B cell (primary cell): ENCODE results near the gene GALR2.

Source experiments
- EZH2 ChIP-seq: IDR thresholded peaks from 2 replicates; pipeline ENCODE4 v1.6.1; 2012; ENCODE audit warnings: borderline replicate concordance, low read depth, mild to moderate bottlenecking, moderate library complexity, low read length; ENCODE audit not compliant: insufficient read depth, poor library complexity, severe bottlenecking
- TF ChIP-seq, protein P1 (sequence below): fragments of 200-600 bp; IDR thresholded peaks from one replicate; pipeline ENCODE4 v1.8.0; 2022; ENCODE audit warnings: antibody characterized with exemption, mild to moderate bottlenecking

DNA sequence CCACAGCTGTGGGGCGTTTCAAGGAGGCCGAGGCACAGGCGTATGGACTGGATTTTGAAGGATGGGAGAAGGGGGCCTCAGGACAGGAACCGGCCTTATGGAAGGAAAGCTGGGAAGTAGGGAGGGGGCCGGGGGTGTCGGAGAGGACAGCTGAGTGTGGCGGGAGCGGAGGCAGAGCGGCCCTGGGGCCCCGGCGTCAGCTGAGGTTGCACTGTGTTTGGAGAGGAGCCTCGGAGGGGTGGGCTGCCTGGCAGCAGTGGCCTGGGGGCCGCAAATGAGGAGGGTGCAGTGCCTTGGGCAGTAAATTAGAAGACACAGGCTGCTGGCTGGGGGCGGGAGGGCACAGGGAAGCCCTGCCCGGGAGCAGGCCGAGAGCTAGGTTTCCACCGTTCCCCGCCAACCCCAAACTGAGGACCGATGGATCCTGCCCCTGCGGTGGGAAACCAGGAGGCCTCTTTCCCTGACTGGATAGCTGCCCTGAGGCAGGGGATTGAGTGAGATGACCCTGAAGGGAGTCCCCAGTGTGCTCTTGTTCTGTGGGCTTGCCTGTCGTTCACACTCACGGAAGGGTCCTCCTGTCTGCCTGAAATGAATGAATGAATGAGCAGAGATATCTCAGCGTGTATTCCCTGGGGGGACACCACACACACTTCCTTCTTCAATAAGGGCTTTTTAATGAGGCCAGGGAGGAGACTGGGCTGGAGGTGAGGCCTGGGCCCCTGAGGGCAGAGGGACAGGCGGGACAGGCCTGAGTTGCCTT lies 48.0 kb downstream of the GALR2 start:
- TF ChIP-seq, protein P1, sequence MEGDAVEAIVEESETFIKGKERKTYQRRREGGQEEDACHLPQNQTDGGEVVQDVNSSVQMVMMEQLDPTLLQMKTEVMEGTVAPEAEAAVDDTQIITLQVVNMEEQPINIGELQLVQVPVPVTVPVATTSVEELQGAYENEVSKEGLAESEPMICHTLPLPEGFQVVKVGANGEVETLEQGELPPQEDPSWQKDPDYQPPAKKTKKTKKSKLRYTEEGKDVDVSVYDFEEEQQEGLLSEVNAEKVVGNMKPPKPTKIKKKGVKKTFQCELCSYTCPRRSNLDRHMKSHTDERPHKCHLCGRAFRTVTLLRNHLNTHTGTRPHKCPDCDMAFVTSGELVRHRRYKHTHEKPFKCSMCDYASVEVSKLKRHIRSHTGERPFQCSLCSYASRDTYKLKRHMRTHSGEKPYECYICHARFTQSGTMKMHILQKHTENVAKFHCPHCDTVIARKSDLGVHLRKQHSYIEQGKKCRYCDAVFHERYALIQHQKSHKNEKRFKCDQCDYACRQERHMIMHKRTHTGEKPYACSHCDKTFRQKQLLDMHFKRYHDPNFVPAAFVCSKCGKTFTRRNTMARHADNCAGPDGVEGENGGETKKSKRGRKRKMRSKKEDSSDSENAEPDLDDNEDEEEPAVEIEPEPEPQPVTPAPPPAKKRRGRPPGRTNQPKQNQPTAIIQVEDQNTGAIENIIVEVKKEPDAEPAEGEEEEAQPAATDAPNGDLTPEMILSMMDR = no peak
- no peak for TF ChIP-seq EZH2
